K562 (cell line): ENCODE results near the gene DNAJC15.

Source experiments
- TAF1 ChIP-seq: IDR thresholded peaks from 2 replicates; pipeline ENCODE4 v1.6.1; 2011; ENCODE audit warnings: mild to moderate bottlenecking, low read length, moderate library complexity; ENCODE audit not compliant: insufficient read depth, control insufficient read depth, severe bottlenecking; ENCODE audit errors: extremely low read depth
- TF ChIP-seq, protein P1 (sequence below), 3 experiments: IDR thresholded peaks in 2 of 3; conservative IDR thresholded peaks in 1 of 3; 2 replicates each; pipeline ENCODE4 v1.5.1; 2011 to 2012; ENCODE audit warnings: low read length in 3 of 3, mild to moderate bottlenecking in 3 of 3, control low read depth in 2 of 3, improper control_type of control experiment in 1 of 3, inconsistent platforms in 1 of 3, low read depth in 1 of 3, mixed read lengths in 1 of 3, moderate library complexity in 1 of 3; ENCODE audit not compliant: insufficient read depth in 2 of 3

DNA sequence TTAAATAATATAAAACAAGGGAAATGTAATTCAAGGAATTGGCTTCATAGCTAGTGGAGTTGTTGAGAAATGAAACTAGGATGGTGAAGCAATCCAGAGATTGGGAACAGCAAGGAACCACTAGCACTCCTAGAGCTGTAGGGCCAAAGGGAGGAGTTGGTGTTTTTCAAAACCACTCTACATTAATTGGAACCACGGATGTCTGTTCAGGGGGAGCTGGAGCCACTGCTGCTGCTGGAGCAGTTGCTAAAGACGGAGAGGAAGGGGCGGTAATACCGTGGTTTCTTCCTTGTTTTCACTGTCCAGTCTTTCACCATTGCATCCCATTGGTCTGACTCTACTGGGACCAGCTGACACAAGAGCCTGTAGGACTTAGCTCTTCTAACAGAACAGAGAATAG, 8.5 kb downstream of the DNAJC15 start:
- no peak for TF ChIP-seq TAF1
- TF ChIP-seq, protein P1, sequence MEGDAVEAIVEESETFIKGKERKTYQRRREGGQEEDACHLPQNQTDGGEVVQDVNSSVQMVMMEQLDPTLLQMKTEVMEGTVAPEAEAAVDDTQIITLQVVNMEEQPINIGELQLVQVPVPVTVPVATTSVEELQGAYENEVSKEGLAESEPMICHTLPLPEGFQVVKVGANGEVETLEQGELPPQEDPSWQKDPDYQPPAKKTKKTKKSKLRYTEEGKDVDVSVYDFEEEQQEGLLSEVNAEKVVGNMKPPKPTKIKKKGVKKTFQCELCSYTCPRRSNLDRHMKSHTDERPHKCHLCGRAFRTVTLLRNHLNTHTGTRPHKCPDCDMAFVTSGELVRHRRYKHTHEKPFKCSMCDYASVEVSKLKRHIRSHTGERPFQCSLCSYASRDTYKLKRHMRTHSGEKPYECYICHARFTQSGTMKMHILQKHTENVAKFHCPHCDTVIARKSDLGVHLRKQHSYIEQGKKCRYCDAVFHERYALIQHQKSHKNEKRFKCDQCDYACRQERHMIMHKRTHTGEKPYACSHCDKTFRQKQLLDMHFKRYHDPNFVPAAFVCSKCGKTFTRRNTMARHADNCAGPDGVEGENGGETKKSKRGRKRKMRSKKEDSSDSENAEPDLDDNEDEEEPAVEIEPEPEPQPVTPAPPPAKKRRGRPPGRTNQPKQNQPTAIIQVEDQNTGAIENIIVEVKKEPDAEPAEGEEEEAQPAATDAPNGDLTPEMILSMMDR (IDR thresholded peaks at IDR 0.05 in 2 of 3, conservative IDR thresholded peaks at IDR 0.05 in 1 of 3; ENCODE audit: insufficient read depth in 2 of 3, low read depth in 1 of 3, low read length in 3 of 3): no peak
